ENCODE measurements around the gene ARSG. TPM values are rescaled to one million over a fixed set of nuclear protein-coding genes. Genes with fewer than 3 reads are reported as not detected.

The ARSG gene
- polyA plus RNA-seq, 4 donors: 0.81 to 1.6 (median 1.3) TPM; not detected in 1

DNA sequence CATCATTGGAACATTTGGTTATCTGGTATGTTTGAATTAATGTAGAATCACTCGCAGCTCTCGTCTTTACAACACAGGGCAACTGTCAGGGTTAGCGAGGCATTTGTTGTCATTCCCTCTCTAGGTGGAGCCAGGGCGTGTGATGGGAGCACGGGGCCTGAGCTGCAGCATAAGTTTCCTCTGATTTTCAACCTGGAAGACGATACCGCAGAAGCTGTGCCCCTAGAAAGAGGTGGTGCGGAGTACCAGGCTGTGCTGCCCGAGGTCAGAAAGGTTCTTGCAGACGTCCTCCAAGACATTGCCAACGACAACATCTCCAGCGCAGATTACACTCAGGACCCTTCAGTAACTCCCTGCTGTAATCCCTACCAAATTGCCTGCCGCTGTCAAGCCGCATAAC lies 128.8 kb downstream of the ARSG start:
- FAIRE-seq: no peak
- no peaks in the 10 kb centered on the region for H3K9me3 ChIP-seq (ENCODE audit: control insufficient read depth in 2 of 2, insufficient read depth in 1 of 2, low read depth in 1 of 2, low read length in 1 of 2)
- WGBS, 3 donors: 83 to 91% (median 85%) methylated on average over 14 of the region's 14 CpGs

DNA sequence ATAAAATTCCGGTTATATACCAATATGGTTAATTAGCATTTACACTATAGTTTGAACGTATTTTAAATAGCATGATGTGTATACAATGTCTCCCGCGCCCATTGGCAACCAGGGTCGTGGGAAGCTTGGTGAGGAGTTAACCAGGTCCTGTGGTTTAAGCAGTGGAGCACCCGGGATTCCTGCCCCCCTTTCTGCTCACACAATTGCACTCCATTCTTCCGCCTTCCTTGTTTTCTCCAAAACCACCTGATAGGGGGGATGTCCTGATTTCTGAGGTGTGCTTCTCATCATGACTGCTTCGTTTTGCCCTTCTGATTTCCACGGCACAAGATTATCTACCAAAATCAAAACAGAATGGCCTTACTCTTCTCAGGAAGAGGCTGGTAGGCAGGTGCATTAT lies 130.2 kb downstream of the ARSG start:
- no peak for DNase-seq
- Histone ChIP-seq H3K4me3 (ENCODE audit: low read depth in 1 of 3, low read length in 3 of 3) (no peak overlapping the region), H3K4me1 (ENCODE audit: control insufficient read depth in 3 of 3, insufficient read depth in 2 of 3, low read depth in 1 of 3, low read length in 2 of 3) (no peaks in the 10 kb centered on the region), H3K27ac (ENCODE audit: low read depth in 1 of 3, low read length in 2 of 3) (no peak overlapping the region), H3K27me3 (ENCODE audit: control insufficient read depth in 3 of 3, insufficient read depth in 3 of 3, low read length in 3 of 3) (no peaks in the 10 kb centered on the region), H3K36me3 (ENCODE audit: control insufficient read depth in 3 of 3, insufficient read depth in 2 of 3, low read depth in 1 of 3, low read length in 3 of 3) (peaks cover 0 to 9% (median 2%) of the 10 kb centered on the region in 3 donors), H3K9me3 (ENCODE audit: control insufficient read depth in 2 of 2, insufficient read depth in 1 of 2, low read depth in 1 of 2, low read length in 1 of 2) (no peaks in the 10 kb centered on the region)
- WGBS, 3 donors: 84 to 89% (median 88%) methylated on average over 9 of the region's 9 CpGs
- no peak for FAIRE-seq

More for the DNA sequence above, 128.8 kb downstream of the ARSG start:
- no peak overlapping the region for H3K4me3 ChIP-seq (ENCODE audit: low read depth in 1 of 3, low read length in 3 of 3)
- H3K27me3 ChIP-seq (ENCODE audit: control insufficient read depth in 3 of 3, insufficient read depth in 3 of 3, low read length in 3 of 3): no peaks in the 10 kb centered on the region
- DNase-seq: no peak
- no peak overlapping the region for H3K27ac ChIP-seq (ENCODE audit: low read depth in 1 of 3, low read length in 2 of 3)
- peaks cover 0 to 4% (median 0%) of the 10 kb centered on the region in 3 donors for H3K36me3 ChIP-seq (ENCODE audit: control insufficient read depth in 3 of 3, insufficient read depth in 2 of 3, low read depth in 1 of 3, low read length in 3 of 3)
- H3K4me1 ChIP-seq (ENCODE audit: control insufficient read depth in 3 of 3, insufficient read depth in 2 of 3, low read depth in 1 of 3, low read length in 2 of 3): no peaks in the 10 kb centered on the region

DNA sequence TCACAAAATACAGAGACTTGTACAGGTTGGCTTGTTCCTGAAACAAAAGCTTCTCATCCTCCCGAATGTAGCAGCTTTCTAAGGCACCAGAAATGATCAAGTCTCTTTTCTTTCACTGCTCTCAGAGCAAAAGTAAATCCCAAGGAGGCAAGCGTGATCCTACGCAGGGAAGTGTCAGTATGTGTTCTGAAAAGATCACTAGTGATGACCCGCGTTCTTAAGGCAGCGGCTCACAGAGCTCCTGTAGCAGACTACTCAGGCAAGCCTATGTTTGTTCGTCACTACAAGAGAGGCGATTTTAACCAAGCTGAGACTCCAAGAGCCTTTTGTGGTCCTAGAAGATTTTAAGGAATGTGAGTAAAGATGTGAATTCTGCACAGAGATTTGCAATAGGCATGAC lies 131.5 kb downstream of the ARSG start:
- Histone ChIP-seq H3K4me1 (ENCODE audit: control insufficient read depth in 3 of 3, insufficient read depth in 2 of 3, low read depth in 1 of 3, low read length in 2 of 3) (no peaks in the 10 kb centered on the region), H3K36me3 (ENCODE audit: control insufficient read depth in 3 of 3, insufficient read depth in 2 of 3, low read depth in 1 of 3, low read length in 3 of 3) (peaks cover 0 to 9% (median 7%) of the 10 kb centered on the region in 3 donors), H3K4me3 (ENCODE audit: low read depth in 1 of 3, low read length in 3 of 3) (no peak overlapping the region), H3K27ac (ENCODE audit: low read depth in 1 of 3, low read length in 2 of 3) (no peak overlapping the region), H3K9me3 (ENCODE audit: control insufficient read depth in 2 of 2, insufficient read depth in 1 of 2, low read depth in 1 of 2, low read length in 1 of 2) (no peaks in the 10 kb centered on the region), H3K27me3 (ENCODE audit: control insufficient read depth in 3 of 3, insufficient read depth in 3 of 3, low read length in 3 of 3) (no peaks in the 10 kb centered on the region)
- no peak for DNase-seq
- WGBS, 3 donors: 94 to 96% (median 95%) methylated on average over 8 of the region's 8 CpGs
- no peak for FAIRE-seq

DNA sequence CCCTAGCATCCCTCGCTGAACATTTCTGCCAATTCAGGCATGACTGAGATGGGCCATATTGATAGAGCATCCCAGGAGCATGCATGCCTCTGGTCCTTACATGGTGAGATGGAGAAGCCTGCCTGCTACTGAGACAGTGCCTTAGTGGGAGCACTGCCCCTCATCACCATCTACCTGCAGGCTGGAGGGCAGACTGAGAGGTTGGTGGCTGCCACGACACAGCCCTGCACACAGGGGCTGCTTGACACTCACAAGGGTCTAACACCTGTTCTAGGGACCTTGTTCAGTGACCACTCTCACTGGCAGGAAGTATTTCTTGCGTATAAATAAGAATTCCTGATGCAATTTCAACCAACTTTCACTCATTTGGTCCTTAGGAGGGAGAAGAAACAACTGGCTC lies 132.0 kb downstream of the ARSG start:
- Histone ChIP-seq H3K27me3 (ENCODE audit: control insufficient read depth in 3 of 3, insufficient read depth in 3 of 3, low read length in 3 of 3) (no peaks in the 10 kb centered on the region), H3K27ac (ENCODE audit: low read depth in 1 of 3, low read length in 2 of 3) (no peak overlapping the region), H3K4me1 (ENCODE audit: control insufficient read depth in 3 of 3, insufficient read depth in 2 of 3, low read depth in 1 of 3, low read length in 2 of 3) (no peaks in the 10 kb centered on the region), H3K4me3 (ENCODE audit: low read depth in 1 of 3, low read length in 3 of 3) (no peak overlapping the region), H3K36me3 (ENCODE audit: control insufficient read depth in 3 of 3, insufficient read depth in 2 of 3, low read depth in 1 of 3, low read length in 3 of 3) (peaks cover 0 to 10% (median 7%) of the 10 kb centered on the region in 3 donors), H3K9me3 (ENCODE audit: control insufficient read depth in 2 of 2, insufficient read depth in 1 of 2, low read depth in 1 of 2, low read length in 1 of 2) (no peaks in the 10 kb centered on the region)
- WGBS, 3 donors: 88 to 94% (median 94%) methylated on average over 3 of the region's 3 CpGs
- DNase-seq (no peak), FAIRE-seq (no peak)

DNA sequence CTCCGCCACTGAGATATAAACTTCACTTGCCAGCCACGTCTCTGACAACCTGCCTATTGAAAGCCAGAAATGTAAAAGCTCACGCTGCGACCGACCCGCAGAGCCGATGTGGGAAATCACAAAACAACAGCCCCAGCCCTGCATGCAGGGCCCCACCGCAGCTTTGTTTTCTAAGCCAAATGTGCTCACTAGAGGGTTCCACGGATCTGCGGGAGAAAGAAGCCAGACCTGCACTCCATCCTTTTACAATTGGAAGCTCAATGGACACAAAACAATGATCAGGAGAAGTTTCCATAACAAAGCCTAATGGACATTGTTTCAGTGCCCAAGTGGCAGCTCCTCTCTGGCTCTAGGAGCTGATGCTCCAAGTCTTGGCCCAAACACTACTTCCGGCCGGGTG lies 132.9 kb downstream of the ARSG start:
- Histone ChIP-seq H3K4me3 (ENCODE audit: low read depth in 1 of 3, low read length in 3 of 3) (no peak overlapping the region), H3K36me3 (ENCODE audit: control insufficient read depth in 3 of 3, insufficient read depth in 2 of 3, low read depth in 1 of 3, low read length in 3 of 3) (peaks cover 0 to 18% (median 7%) of the 10 kb centered on the region in 3 donors), H3K4me1 (ENCODE audit: control insufficient read depth in 3 of 3, insufficient read depth in 2 of 3, low read depth in 1 of 3, low read length in 2 of 3) (no peaks in the 10 kb centered on the region), H3K27me3 (ENCODE audit: control insufficient read depth in 3 of 3, insufficient read depth in 3 of 3, low read length in 3 of 3) (no peaks in the 10 kb centered on the region), H3K27ac (ENCODE audit: low read depth in 1 of 3, low read length in 2 of 3) (no peak overlapping the region), H3K9me3 (ENCODE audit: control insufficient read depth in 2 of 2, insufficient read depth in 1 of 2, low read depth in 1 of 2, low read length in 1 of 2) (no peaks in the 10 kb centered on the region)
- no peak for FAIRE-seq
- no peak for DNase-seq
- 90 to 93% (median 93%) methylated on average over 12 of the region's 12 CpGs for WGBS, 3 donors

DNA sequence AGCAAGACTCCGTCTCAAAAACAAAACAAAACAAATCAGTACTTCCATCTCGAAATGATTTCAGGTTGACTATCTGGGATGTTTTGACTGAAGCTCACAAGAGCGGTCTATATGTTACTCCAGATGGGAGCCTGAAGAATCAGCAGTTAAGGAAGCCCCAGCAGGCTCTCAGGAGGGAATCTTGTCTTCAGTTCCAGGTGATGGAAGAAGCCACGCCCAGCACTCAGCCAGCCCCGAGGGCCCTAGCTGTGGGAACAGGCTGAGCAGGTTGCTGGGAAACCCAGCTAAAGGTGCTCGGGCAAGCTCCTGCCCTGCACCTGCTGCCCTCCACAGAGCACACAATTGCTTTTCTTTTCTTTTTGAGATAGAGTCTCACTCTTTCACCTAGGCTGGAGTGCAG lies 133.6 kb downstream of the ARSG start:
- Histone ChIP-seq H3K4me1 (ENCODE audit: control insufficient read depth in 3 of 3, insufficient read depth in 2 of 3, low read depth in 1 of 3, low read length in 2 of 3) (no peaks in the 10 kb centered on the region), H3K4me3 (ENCODE audit: low read depth in 1 of 3, low read length in 3 of 3) (no peak overlapping the region), H3K36me3 (ENCODE audit: control insufficient read depth in 3 of 3, insufficient read depth in 2 of 3, low read depth in 1 of 3, low read length in 3 of 3) (peaks cover 0 to 20% (median 7%) of the 10 kb centered on the region in 3 donors), H3K9me3 (ENCODE audit: control insufficient read depth in 2 of 2, insufficient read depth in 1 of 2, low read depth in 1 of 2, low read length in 1 of 2) (no peaks in the 10 kb centered on the region), H3K27ac (ENCODE audit: low read depth in 1 of 3, low read length in 2 of 3) (no peak overlapping the region), H3K27me3 (ENCODE audit: control insufficient read depth in 3 of 3, insufficient read depth in 3 of 3, low read length in 3 of 3) (no peaks in the 10 kb centered on the region)
- FAIRE-seq (no peak), DNase-seq (peak; percentile 29 to 36)
- 51 to 76% (median 52%) methylated on average over 6 of the region's 6 CpGs for WGBS, 3 donors

DNA sequence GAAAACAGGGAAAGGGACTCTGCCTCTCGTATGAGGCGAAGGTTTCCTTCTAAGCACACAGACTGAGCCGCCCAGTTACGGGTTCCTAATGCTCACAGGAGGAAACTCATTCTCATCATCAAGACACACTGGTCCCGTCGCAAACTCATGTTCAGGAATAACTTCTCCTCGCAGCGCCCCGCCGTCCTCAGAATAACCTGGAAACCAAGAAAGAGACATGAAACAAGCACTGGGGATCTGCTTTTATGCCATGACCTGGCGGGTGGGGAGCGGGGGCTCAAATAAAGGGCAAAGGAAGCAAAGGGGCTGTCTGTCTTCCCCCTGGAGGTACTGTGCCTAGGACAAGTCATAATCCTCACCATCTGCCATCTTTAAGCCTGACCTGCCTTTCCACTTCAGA lies 134.7 kb downstream of the ARSG start:
- Histone ChIP-seq H3K4me1 (ENCODE audit: control insufficient read depth in 3 of 3, insufficient read depth in 2 of 3, low read depth in 1 of 3, low read length in 2 of 3) (no peaks in the 10 kb centered on the region), H3K9me3 (ENCODE audit: control insufficient read depth in 2 of 2, insufficient read depth in 1 of 2, low read depth in 1 of 2, low read length in 1 of 2) (no peaks in the 10 kb centered on the region), H3K4me3 (ENCODE audit: low read depth in 1 of 3, low read length in 3 of 3) (no peak overlapping the region), H3K36me3 (ENCODE audit: control insufficient read depth in 3 of 3, insufficient read depth in 2 of 3, low read depth in 1 of 3, low read length in 3 of 3) (peaks cover 0 to 29% (median 13%) of the 10 kb centered on the region in 3 donors), H3K27ac (ENCODE audit: low read depth in 1 of 3, low read length in 2 of 3) (no peak overlapping the region), H3K27me3 (ENCODE audit: control insufficient read depth in 3 of 3, insufficient read depth in 3 of 3, low read length in 3 of 3) (no peaks in the 10 kb centered on the region)
- FAIRE-seq (no peak), DNase-seq (no peak)
- WGBS, 3 donors: 84 to 96% (median 96%) methylated on average over 11 to 12 of the region's 12 CpGs

DNA sequence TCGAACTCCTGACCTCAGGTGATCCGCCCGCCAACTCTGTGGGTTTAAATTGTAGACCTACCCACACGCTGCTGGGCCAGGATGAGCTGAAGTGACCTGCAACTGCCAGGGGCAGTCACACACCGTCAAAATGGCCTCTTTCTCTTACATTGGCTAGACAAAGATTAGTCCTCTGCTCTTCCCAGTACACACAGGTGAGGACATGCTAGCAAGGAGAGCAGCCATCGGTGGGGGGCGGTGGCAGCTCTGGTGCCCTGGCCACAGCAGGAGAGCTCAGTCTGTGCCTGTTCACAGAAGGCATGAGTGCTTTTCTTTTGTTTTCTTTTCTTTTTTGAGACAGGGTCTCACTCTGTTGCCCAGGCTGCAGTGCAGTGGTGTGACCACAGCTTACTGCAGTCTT lies 136.3 kb downstream of the ARSG start:
- DNase-seq (no peak), FAIRE-seq (no peak)
- Histone ChIP-seq H3K4me3 (ENCODE audit: low read depth in 1 of 3, low read length in 3 of 3) (no peak overlapping the region), H3K27ac (ENCODE audit: low read depth in 1 of 3, low read length in 2 of 3) (no peak overlapping the region), H3K36me3 (ENCODE audit: control insufficient read depth in 3 of 3, insufficient read depth in 2 of 3, low read depth in 1 of 3, low read length in 3 of 3) (peaks cover 0 to 41% (median 17%) of the 10 kb centered on the region in 3 donors), H3K9me3 (ENCODE audit: control insufficient read depth in 2 of 2, insufficient read depth in 1 of 2, low read depth in 1 of 2, low read length in 1 of 2) (no peaks in the 10 kb centered on the region), H3K27me3 (ENCODE audit: control insufficient read depth in 3 of 3, insufficient read depth in 3 of 3, low read length in 3 of 3) (no peaks in the 10 kb centered on the region), H3K4me1 (ENCODE audit: control insufficient read depth in 3 of 3, insufficient read depth in 2 of 3, low read depth in 1 of 3, low read length in 2 of 3) (no peaks in the 10 kb centered on the region)
- WGBS, 3 donors: 93 to 95% (median 93%) methylated on average over 7 of the region's 7 CpGs

DNA sequence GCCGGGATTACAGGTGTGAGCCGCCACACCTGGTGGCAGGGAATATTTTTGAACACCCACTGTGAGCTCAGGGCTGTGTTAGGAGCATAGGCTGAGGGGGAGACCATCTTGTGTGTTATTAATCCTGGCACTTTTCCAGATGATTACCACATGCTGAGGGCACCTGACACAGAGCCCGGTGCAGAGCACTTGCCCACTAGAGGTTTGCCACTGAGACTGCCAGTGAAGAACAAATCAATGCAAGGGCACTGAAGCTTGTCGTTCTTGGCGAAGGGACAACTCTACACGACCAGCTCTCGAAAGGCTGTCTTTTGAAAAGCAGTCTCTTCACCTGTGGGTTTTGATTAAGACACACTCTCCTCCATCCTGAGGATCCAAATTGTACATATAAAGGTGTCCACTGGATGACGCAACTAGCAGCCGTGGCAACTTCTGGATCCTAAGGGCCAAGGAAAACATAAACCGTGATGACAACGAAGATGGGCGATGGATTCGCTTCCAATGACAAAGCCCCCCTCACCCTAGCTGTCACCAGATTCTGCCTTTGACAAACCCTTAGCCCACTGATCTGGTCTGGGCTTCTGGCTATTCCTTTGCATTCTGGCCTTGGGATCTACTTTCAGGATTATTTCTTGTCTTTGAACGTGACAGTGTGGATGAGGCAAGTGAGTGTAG lies 137.3 kb downstream of the ARSG start:
- no peaks in the 10 kb centered on the region for H3K27me3 ChIP-seq (ENCODE audit: control insufficient read depth in 3 of 3, insufficient read depth in 3 of 3, low read length in 3 of 3)
- 88 to 92% (median 89%) methylated on average over 14 of the region's 14 CpGs for WGBS, 3 donors
- H3K36me3 ChIP-seq (ENCODE audit: control insufficient read depth in 3 of 3, insufficient read depth in 2 of 3, low read depth in 1 of 3, low read length in 3 of 3): peaks cover 0 to 47% (median 17%) of the 10 kb centered on the region in 3 donors
- no peaks in the 10 kb centered on the region for H3K9me3 ChIP-seq (ENCODE audit: control insufficient read depth in 2 of 2, insufficient read depth in 1 of 2, low read depth in 1 of 2, low read length in 1 of 2)
- DNase-seq: no peak
- no peak for FAIRE-seq
- H3K4me3 ChIP-seq (ENCODE audit: low read depth in 1 of 3, low read length in 3 of 3): no peak overlapping the region
- no peak overlapping the region for H3K27ac ChIP-seq (ENCODE audit: low read depth in 1 of 3, low read length in 2 of 3)
- no peaks in the 10 kb centered on the region for H3K4me1 ChIP-seq (ENCODE audit: control insufficient read depth in 3 of 3, insufficient read depth in 2 of 3, low read depth in 1 of 3, low read length in 2 of 3)

All from small intestine (tissue), 7 donors.